Measurements from ENCODE around the gene AK8. TPM values are rescaled to one million over a fixed set of nuclear protein-coding genes. Genes with fewer than 3 reads are reported as not detected.

AK8 gene
- total RNA-seq, 1 experiment from 2014 or later: 2.5 TPM

GRCh38 chr9:132908635-132909034, 30.6 kb upstream of the AK8 start (continued):
- TF ChIP-seq MAX (IDR thresholded peaks at IDR 0.05): no peak
- TF ChIP-seq ATF3 (IDR thresholded peaks at IDR 0.05): no peak

- intact Hi-C loops (cut with micrococcal nuclease): no loop called here
- no peak overlapping the region for H3K4me2 ChIP-seq (ENCODE audit: low read length)
- H3K79me2 ChIP-seq (ENCODE audit: insufficient read depth, low read length): no peaks in the 10 kb centered on the region
- DNase-seq (ENCODE audit: low read depth, low spot score) (no peak), ATAC-seq (no peak)
- POLR2A ChIA-PET: no interaction called here
- H2AFZ ChIP-seq (ENCODE audit: low read depth, low read length, poor library complexity, severe bottlenecking): no peak overlapping the region
- no peaks in the 10 kb centered on the region for H3K27me3 ChIP-seq (ENCODE audit: insufficient read depth, low read length)
- no peaks in the 10 kb centered on the region for H3K9me2 ChIP-seq (ENCODE audit: insufficient read depth)
- H3K4me3 ChIP-seq (replicated peaks in 1 of 2; ENCODE audit: low read depth in 1 of 2, low read length in 2 of 2): no peak overlapping the region
- BruUV-seq (replicated peaks): no TSS peak
- H3K9me3 ChIP-seq (ENCODE audit: control insufficient read depth in 1 of 2, insufficient read depth in 1 of 2, low read depth in 1 of 2, low read length in 2 of 2): no peaks in the 10 kb centered on the region
- TF ChIP-seq RAD21 (IDR thresholded peaks at IDR 0.05; ENCODE audit: low read depth) (no peak), CTCF (IDR thresholded peaks at IDR 0.05 in 2 of 3, conservative IDR thresholded peaks at IDR 0.05 in 1 of 3; ENCODE audit: borderline replicate concordance in 1 of 3, insufficient read depth in 1 of 3, low read depth in 2 of 3, low read length in 2 of 3) (no peak), ATF3 (IDR thresholded peaks at IDR 0.05) (no peak), EGR1 (IDR thresholded peaks at IDR 0.05; ENCODE audit: low read depth) (no peak)
- H3K27ac ChIP-seq (ENCODE audit: low read depth, low read length): no peak overlapping the region
- RAD21 ChIA-PET (ENCODE audit: low non-redundant PET in 1 of 2, low total read pairs in 2 of 2, uncharacterized antibody in 2 of 2, unreplicated experiment in 2 of 2): no interaction called here
- no peak overlapping the region for H3K9ac ChIP-seq (ENCODE audit: low read length)
- no peaks in the 10 kb centered on the region for H3K4me1 ChIP-seq (ENCODE audit: control insufficient read depth in 1 of 2, insufficient read depth in 2 of 2, low read length in 2 of 2)
- H3K36me3 ChIP-seq (ENCODE audit: control insufficient read depth in 1 of 2, insufficient read depth in 2 of 2, low read length in 2 of 2): peaks cover 7 to 8% of the 10 kb centered on the region in 2 experiments; a peak in 2 of 4 replicates
- no peaks in the 10 kb centered on the region for H4K20me1 ChIP-seq (ENCODE audit: insufficient read depth)
- CTCF ChIA-PET: interaction anchor here (0.5 kb wide), 1 partner anchor 72 kb away, joined by 4 read pairs; no protein-coding TSS in a partner anchor
Measured at GRCh38 chr9:132905726-132906125, 27.6 kb upstream of the AK8 start.
